Activated CD8-positive, alpha-beta memory T cell treated with anti-CD3 and anti-CD28 coated beads, Interleukin-2, amount 50 U/mL, for 24 hours (primary cell): ENCODE results near the gene SMC4.

Experiments
- DNase-seq: peaks from one replicate; pipeline ENCODE4 v3.0.0-alpha.2; 2020; ENCODE audit errors: extremely low read depth

Gene SMC4

DNA sequence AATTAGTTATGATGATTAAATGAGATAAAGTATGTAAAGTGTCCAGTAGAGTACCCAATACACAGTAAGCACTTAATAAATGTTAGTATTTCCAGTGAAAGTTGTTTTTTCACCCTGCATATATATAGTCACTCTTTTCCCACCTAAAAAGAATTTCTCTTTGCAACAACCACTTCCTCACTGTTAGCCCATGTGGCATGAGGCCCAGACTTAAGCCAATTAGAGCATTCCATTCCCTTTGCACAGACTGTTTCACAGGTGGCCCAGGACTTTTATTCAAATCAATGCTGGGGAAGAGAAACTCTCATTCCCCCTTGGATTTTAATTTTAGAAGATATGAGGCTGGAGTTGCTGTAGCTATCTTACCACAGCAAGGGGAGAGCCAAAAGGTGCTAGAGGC is 4.2 kb upstream of the SMC4 start:
- DNase-seq, result no peak

DNA sequence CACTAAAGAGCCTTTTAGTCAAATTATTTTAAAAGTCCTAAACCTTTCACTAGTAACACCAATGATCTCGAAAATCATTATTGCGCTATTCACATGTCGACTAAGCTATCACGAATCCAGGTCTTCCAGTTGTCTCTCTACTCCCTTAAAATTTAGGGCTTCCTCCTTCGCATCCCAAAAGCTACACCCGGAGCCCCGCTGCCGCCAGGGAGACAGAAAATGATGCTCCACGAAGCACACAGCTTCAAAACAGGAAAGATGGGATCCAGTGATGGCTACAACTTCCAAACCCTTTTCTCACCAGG is 678 bp upstream of the SMC4 start:
- no peak for DNase-seq

DNA sequence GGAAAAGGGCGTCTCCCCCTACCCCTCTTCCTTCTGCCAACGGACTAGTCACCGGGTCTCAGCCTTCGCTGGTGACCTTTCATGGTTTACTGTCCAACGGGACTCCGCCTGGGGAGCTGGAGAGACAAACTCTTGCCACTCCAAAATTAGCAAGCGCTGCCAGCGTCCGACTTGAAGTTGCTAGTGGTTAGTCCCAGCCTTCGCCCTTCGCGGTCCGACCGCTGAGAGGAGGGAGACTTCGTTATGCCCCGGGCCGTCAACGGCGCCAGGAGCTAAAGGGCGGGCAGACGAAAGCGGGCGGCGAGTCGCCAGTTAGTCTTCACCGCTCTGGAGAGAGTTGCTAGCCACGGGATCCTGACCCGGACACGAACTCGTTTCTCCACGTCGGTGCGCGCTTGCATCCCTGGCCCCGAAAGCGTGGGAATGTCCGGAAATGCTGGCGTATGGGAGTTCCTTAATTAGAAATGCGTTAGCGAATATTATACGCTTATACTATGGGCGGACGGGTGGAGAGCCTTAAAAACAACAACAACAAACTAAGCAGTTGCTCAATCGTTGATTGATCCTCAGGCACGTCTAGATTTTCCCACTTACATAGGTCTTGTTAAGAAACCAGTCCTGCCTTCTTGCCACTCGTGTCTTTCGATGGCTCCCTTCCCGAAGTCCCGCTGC is 716 bp downstream of the SMC4 start:
- DNase-seq, result no peak

DNA sequence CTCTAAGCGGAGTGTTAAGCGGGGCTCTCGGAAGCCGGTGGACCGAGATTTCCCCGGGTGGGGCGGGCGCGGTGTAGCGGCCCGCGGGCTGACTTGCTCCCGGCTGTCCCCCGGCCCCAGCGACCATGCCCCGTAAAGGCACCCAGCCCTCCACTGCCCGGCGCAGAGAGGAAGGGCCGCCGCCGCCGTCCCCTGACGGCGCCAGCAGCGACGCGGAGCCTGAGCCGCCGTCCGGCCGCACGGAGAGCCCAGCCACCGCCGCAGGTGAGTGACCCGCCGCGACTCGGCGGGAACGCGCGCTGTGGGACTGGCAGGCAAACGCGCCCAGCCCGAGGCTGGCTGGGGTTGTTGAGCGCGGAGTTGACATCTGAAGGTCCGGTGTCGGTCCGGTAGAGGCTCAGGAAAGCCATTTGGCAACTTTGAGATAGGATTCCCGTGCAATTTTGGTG is 1.3 kb downstream of the SMC4 start:
- DNase-seq, result no peak

DNA sequence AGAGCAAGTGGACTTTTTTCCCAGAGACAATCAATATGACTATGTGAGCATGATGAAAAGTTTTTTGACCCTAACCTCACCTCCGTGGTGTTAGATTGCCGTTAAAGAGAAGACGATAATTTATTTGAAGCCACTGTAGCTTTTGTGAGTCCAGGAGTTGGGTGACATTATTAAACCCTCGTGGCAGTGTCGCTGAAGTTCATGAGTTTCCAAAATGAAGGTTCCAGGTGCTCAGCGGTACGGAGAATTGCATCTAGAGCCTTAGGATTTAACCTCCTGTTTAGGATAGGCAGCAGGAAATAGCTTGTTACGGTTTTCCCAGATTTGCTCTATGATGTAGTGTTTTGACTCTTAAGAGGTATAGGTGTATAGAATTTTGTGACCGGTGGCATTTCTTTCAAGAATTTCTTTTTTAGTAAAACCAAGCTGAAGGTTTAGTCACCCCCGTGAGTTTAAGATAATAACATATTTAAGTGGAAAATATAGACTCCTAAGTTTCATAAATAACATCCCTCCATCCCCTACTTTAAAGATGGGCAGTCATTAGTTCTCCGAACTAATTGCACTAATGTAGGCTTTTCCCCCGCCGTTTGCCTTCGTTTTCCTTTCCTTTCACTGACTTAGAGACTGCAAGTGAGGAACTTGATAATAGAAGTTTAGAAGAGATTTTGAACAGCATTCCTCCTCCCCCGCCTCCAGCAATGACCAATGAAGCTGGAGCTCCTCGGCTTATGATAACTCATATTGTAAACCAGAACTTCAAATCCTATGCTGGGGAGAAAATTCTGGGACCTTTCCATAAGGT is 2.0 kb downstream of the SMC4 start:
- no peak for DNase-seq

DNA sequence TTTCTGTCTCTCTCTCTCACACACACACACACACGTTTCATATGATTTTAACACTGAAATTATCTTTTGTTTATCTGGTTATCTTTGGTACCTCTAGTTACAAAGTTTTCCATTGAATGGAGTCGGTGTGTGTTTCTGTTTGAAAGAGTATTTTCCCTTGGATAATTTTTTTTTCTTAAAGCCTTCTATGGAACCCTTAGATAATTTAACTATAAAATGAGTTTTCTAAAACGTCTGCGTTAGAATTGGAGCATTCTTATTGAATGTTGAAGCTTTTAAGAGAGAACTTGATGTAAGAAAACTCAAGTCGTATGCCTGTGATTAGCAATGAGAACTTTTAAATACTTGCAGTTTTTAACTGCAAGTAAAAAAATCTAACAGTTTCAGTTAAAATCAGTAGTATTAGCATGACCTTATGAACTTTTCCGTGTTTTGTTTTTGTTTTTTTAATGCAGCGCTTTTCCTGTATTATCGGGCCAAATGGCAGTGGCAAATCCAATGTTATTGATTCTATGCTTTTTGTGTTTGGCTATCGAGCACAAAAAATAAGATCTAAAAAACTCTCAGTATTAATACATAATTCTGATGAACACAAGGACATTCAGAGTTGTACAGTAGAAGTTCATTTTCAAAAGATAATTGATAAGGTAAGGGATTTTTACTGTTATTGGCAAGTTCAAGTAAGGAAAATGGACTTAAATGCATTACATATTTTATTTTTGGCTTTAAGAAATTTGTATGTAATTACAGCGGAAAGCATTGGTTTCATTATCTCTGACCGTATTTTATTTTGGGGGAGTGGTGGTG is 3.0 kb downstream of the SMC4 start:
- DNase-seq, result no peak

DNA sequence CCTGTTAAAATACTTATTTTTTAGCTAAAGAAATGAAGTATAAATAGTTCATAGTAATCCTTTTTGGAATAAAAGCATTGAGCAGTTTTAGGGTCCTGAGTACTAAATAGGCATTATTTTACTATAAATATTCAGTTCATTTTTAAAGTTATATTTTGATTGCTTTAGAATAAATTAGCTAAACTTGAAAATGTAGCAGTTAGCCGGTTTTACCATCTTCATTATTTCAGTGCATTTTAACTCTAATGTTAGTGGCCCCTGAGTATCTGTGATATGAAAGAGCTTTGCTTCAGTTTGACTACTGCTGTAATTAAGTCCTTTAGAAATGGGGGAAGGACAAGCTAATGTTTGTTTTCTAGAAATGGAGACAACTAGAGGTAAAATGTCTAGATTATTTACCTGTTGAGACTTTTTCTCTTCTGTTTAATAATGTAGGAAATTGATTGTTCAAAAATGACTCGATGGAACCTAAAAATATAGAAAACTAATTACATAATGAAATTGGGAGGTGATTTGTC is 3.6 kb downstream of the SMC4 start:
- DNase-seq, result no peak

DNA sequence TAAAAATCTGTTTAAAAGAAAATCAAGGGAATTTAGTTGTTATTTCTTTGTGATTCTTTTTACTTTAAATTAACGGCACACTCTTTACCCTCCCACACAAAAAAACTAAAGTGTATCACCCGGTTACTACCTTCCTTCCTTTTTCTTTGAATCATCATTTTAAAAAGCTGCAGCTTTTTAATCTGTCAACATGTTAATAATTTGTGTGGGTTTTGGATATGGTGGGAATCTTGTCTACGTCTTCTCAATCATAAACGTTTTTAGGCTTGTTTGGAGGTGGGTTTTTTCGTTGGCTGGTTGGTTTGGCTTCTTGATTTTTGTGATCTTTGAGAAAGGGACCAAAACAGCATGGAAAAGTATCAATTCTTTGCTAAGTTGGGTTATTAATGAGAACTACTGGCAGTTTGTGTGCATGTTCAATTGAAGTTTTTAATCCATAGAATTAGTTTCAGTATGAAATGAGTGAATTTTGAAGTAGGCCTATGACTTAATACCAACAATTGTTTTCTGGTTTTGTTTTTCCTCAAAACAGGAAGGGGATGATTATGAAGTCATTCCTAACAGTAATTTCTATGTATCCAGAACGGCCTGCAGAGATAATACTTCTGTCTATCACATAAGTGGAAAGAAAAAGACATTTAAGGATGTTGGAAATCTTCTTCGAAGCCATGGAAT is 4.5 kb downstream of the SMC4 start:
- no peak for DNase-seq

DNA sequence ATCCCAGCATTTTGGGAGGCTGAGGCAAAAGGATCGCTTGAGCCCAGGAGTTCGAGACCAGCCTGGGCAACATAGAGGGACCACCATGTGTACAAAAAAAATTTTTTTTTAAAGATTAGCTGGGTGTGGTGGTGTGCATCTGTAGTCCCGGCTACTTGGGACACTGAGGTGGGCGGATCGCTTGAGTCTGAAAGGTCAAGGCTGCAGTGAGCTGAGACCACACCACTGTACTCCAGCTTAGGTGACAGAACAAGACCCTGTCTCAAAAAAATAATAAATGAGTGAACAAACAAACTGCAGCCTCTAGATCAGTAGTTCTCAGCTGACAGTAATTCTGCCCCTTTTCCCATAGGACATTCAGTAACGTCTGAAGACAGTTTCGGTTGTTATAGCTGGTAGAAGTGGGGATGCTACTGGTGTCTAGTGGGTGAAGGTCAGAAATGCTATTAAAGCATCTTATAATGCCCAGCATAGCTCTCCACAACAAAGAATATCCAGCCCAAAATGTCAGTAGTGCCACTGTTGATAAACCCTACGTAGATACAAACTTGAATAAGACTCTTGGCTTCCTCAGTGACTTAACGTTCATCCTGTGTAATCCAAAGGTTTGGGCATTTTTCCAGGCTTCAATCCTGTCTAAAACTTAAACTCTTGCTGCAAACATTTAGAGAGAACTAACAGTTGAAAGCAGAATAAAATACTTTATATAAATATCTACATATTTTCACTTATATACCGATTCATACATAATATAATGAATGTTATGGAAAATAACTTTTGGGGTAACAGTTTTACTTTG is 10.6 kb downstream of the SMC4 start:
- no peak for DNase-seq

DNA sequence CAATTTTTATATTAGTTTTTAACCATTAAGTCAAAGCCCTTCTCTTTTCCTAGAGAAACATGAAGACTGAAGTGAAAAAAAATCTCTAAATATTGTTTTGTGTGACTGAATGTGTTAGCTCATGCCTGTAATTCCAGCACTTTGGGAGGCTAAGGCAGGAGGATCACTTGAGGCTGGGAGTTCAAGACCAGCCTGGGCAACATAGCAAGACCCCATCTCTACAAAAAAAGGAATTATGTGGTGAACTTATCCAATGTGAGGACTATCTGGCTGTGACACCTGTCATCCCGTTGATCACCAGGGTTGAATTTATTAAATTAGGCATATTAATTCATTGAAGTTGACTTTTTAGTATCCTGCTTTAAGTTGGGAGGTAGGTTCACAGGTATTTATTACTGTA is 13.0 kb downstream of the SMC4 start:
- DNase-seq, result no peak

DNA sequence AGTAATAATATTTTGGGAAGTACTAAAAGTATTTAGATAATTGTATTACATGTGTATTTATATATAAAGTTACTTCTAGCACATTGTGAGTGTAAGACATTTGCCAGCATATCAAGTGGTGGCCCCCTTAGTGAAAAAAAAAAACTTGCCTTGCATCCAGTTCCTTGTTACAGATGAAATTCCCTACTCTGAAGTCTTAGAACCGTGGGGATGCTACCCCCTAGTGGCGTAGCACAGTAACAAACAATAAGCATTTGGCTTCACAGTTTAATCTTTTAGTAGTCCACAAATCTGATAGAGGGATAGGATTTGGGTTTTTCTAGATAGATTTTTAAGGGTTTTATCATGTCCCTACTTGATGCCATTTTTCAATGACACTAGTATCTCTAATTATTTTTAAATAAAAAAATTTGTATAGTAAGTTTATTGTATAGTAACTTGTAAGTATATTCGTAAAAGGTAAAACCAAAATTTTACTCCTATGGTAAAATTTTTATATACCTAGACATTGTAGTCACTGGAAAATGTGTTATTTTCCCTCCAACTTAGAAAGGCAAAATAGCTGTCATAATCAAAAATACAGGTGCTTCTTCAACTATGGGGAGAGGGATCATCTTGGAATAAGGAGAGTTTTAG is 14.3 kb downstream of the SMC4 start:
- DNase-seq, result peak; percentile 7

DNA sequence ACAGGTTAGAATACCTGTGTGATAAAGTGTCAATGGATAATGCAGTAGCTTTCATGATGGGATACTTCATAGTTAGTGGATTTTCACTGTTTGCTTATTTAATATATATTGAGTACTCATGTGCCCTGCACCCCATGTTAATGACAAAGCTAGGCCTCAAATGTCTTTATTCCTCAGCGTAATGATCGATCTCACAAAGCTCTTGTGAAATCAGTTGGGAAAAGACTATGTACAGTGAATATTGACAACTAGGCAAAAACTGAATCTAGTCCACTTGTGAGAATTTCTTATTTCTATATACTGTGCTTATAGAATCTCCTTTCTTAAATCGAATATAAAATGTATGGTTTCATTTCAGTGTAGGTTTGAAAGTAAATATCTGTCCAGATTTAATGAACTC is 17.9 kb downstream of the SMC4 start:
- no peak for DNase-seq

DNA sequence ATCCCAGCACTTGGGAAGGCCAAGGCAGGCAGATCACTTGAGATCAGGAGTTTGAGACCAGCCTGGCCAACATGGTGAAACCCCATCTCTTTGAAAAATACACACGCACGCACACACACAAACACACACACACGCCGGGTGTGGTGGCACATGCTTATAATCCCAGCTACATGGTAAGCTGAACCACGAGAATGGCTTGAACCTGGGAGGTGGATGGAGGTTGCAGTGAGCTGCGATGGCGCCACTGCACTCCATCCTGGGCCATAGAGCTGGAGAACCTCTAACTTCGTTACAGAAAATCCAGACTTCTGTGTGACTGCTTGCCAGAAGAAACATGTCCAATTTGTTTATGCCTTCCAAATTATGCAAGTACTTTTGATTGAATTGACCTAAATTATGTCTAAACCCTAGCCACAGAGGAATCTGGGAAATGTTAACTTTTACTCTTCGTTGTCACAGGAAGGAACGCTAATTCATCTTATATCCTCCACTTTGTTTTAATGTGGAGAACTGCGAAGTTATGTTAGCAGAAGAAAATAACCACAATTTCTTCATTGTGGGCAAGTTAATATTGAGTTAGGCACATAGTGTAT is 28.5 kb downstream of the SMC4 start:
- DNase-seq, result no peak

DNA sequence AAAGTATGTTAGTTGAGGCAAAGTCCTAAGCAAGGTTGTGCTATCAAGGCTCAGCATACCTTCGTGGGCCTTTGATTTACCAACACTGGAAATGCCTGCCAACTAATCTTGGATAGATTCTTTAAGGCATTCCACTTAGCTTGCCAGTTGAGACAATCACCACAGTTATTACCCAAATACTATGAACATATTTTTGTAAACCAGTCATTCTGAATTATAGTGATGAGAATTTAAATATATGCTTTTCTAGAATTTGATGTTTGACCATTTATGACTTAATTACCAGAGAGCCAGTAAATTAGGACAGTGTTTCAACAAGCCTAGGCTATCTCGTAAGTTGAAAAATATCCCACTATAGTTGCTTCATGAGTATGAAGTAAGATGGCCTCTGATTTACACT is 34.6 kb downstream of the SMC4 start:
- no peak for DNase-seq

DNA sequence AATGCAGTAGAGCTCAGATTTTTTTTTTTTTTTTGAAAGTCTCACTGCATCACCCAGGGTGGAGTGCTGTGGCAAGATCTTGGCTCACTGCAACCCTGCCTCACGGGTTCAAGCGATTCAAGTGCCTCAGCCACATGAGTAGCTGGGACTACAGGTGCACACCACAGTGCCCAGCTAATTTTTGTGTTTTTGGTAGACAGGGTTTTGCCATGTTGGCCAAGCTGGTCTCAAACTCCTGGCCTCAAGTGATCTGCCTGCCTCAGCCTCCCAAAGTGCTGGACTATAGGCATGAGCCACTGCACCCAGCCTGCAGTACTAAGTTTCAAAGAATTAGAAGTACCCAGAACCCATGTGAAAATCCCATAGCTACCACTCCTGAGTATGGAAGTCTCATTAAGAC is 35.6 kb downstream of the SMC4 start:
- no peak for DNase-seq

DNA sequence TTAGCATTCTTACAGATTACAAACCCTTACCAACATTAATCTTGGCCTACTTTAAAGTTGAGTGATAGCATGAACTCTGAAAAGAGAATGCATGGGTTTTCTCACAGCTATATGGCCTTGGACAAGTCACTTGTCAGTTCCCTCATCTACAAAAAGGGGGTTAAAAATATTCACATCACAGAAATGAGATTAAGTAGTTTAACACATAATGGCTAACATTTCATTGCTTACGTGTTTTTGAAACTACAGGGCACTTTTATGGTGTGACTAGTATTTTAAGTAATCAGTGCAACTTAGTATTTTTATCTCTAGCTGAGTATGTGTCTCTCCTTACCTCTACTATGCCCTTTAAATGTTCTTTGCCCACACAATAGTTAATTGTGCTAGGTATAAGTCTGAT is 36.3 kb downstream of the SMC4 start:
- no peak for DNase-seq

DNA sequence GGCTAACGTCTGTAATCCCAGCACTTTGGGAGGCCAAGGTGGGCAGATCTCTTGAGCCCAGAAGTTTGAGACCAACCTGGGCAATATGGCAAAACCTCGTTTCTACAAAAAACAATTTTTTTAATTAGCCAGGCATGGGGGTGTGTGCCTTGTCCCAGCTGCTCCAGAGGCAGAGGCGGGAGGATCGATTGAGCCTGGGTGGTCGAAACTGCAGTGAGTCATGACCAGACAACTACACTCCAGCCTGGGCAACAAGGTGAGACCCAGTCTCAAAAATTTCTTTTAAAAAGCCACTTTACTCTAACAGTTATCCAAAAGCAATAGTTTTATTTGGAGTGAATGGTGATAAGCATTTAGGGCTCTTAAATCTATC is 37.6 kb downstream of the SMC4 start:
- DNase-seq, result no peak

DNA sequence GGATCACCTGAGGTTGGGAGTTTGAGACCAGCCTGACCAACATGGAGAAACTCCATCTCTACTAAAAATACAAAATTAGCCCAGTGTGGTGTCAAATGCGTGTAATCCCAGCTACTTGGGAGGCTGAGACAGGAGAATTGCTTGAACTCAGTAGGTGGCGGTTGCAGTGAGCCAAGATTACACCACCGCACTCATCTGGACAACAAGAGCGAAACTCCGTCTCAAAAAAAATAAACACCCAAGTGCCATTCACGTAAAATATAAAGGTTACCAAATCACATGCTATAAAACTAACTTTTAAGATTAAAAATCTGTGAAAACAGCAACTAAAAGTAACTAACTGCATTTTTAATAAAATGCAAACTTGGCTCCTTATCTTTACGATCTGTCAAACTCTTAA is 41.2 kb downstream of the SMC4 start:
- DNase-seq, result no peak

DNA sequence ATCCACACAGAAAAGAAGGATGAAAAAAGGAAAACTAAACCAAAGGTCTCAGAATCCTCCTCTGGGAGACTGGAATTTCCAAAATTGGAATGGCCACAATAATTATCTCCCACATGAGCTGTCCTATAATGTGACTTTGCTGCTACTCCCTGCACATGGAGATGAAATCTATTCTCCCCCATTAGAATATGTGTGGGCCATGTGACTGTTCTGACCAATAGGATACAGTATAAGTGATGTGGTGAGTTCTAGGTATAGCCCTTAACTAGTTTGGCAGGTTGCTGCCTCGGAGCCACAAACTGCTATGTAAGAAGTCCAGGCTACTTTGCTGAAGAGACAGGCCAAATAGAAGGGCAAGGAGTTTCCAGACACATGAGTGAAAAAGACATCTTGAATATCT is 45.0 kb downstream of the SMC4 start:
- DNase-seq, result no peak

DNA sequence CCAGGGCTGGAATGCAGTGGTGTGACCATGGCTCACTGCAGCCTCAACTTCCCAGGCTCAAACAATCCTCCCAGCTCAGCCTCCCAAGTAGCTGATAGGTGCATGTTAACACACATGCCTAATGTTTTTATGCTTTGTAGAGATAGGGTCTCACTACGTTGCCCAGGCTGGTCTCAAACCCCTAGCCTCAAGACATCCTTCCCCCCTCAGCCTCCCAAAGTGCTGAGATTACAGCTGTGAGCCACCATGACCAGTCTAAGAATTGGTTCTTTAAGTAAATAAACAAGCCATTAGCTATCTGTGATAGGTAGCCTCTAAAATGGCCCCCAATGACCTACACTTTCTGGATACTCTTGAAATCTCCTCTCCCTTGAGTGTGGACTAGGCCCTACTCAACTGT is 46.4 kb downstream of the SMC4 start:
- DNase-seq, result no peak
